Measurements from ENCODE around the gene ARFGAP1.

ARFGAP1 gene

DNA sequence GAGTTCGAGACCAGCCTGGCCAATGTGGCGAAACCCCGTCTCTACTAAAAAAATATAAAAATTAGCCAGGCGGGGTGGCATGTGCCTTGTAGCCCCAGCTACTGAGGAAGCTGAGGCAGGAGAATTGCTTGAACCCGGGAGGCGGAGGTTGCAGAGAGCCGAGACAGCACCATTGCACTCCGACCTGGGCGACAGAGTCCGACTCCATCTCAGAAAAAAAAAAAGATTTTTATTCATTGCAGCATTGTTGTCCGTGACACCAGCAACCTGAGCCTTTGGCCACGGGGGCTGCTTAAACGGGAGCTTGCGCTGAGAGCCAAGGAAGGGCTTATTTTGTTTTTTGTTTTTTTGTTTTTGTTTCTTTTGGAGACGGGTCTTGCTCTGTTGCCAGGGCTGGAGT, 7.3 kb downstream of the ARFGAP1 start:
- no peak for DNase-seq (ENCODE audit: low spot score)

DNA sequence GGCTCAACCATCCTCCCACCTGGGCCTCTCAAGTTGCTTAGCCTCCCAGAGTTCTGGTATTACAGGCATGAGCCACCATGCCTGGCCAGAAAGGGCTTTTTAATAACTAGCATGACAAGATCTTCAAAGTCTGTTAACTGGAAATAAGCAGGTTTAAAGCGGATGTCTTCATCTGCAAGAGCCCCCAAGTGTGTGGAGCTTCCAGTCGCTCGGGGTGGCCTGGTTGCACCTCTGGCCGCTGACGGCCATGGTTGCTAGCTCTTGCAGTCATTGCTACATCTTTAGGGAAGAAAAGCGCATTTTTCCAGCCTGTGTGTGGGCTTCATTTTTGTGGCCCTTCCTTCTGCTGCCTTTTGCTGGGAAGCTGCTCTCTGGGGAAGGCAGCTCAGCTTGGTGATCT, 7.8 kb downstream of the ARFGAP1 start:
- DNase-seq (ENCODE audit: low spot score): no peak

GRCh38 chr20:63280929-63281545, 8.4 kb downstream of the ARFGAP1 start:
- DNase-seq (ENCODE audit: low spot score): no peak

DNA sequence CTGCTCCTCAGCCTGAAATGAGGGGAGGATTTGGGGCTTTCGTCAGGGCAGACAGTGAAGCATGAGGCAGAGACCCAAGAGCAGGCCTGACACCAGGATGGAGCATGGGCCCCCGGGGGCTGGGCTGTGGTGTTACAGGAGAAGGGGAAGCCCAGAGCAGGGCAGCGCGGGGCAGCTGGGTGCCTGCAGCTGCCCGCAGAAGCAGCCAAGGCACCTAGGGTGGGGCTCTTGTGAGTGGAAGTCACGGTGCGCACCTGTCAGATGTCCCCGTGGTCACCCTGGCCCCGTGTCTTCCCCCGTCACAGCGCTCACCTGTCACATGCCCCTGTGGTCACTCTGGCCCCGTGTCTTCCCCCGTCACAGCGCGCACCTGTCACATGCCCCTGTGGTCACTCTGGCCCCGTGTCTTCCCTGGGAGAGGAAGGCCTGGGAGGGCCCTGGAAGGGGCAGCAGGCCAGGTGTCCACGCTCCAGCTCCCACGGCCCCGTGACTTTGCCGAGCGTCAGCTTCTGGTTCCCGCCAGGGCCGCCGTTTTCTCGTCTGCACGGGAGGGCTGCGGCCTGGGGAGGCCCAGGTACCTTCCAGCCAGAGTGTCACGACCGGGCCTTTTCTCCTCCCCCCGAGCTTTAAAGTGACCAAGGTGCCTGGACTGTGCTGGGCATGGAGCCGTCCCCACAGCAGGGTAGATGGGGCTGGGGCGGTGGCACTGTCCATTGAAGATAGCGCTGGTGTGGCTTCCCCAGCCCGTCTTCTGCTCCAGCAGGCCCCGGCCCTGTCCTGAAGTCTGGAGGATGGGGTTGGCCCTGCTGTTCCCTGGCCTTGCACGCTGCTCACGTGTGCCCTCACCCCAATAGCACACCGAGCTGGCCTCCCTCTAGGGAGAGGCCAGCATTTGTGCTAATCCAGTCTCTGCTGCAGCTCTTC, 9.4 kb downstream of the ARFGAP1 start:
- no peak for DNase-seq (ENCODE audit: low spot score)

GRCh38 chr20:63282946-63283345, 10.3 kb downstream of the ARFGAP1 start:
- DNase-seq (ENCODE audit: low spot score): no peak

DNA sequence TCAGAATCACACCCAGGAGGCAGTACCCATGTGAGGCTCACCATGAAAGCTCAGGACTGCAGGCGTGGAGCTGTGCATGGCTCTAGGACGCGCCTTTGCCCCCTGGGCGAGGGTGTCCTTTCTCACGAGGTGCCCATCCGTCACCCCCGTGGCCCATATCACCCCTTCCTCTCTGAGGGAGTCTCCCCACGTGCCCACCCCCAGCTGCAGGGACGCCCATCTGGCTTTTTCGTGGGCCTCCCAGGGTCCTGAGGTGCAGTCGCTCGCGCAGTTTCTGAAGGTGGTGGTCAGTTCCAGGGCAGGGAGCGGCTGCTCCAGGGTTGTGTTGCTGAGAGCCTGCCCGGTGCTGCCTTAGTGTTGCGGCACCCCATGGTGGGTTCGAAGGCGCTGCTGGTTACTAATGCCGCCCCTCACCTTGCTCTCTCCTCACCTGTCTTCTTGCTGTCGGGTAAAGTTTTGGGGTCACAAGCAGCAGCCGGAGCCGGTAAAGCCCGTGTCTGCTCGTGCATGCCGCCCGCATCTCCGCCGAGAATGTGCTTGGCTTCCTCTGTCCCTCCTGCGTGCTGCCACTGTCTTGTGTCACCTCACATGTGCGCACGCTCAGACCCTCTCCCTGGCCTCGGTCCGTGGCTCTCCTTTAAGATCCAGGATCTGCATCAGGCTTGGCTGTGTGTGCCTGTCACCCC, 10.9 kb downstream of the ARFGAP1 start:
- DNase-seq (ENCODE audit: low spot score): no peak

GRCh38 chr20:63284083-63284440, 11.4 kb downstream of the ARFGAP1 start:
- no peak for DNase-seq (ENCODE audit: low spot score)

DNA sequence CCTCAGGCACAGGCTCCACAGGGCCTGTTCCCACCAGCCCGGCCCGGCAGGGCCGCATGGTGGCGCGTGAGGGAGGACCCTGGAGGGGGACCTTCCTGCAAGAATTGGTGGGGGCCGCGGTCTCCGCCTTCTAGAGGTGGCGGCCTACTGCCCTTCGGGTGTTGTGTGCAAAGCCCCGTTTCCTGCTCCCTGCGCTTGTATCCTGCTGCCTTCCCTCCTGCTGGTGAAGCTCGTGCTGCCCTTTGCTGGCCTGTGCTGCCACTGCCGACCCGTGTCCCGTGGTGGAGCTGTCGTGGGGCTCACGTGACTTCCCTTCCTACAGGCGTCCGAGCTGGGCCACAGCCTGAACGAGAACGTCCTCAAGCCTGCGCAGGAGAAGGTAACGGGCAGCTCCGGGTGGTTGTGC, 11.9 kb downstream of the ARFGAP1 start:
- no peak for DNase-seq (ENCODE audit: low spot score)

DNA sequence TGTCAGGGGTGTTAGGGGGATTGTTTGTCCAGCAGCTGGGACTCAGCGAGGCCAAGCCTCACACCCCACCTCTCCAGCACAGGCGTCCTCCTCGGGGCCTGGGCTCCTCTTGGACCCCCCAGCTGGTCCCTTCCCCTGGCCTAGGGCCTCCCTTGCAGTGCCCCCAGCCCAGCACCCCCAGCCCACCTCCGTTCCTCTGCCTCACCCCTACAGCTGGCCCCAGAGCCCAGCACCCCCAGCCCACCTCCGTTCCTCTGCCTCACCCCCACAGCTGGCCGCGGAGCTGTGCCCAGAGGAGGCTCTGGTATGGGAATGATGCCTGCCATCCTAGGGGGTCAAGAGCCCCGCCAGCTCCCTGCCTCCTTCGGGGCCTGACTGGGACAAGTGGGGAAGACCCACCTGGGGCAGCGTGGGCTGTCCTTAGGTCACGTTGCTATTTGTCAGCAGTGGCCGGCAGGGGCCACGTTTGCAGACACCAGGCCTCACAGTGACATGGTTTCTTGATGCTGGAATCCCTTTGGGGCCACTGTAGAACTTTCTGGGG, 12.4 kb downstream of the ARFGAP1 start:
- no peak for DNase-seq (ENCODE audit: low spot score)

DNA sequence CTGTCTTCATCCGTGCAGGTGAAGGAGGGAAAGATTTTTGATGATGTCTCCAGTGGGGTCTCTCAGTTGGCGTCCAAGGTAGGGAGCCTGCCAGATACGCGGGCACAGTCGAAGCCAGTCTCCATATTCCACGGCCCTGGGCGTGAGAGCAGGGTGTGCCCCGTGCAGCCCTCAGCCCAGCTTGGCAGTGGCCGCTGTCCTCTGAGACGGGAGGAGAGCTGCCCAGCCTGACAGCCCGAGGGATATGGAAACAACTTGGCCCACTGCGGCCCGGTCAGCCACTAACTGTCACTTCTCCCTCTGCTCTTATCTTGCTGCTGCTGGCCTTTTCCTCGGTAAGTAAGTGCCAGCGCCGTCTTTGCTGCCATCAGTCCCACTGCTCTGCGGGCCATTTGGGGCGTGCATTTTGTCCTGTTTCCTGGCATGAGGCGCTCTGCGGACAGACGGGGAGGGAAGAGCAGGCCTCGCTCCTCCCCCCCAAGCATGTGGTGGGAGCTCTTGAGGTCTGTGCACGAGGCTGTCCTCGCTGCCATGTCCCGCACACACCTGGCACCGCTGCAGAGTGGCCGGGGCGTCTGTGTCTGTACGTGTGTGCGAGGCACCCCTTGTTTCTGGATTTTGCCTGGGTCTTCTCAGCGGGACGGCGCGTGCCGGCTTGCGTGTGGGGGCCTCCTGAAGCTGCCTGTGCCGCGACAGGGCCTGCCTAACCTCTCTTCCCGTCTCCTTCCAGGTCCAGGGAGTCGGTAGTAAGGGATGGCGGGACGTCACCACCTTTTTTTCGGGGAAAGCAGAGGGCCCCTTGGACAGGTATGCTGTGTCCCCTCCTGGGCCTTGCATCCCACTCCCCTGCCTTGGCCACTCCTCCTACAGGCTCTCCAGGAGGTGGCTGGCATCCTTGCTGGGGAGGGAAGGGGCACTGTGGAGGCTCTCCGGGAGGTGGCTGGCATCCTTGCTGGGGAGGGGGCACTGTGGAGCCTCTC, 13.3 kb downstream of the ARFGAP1 start:
- no peak for DNase-seq (ENCODE audit: low spot score)

DNA sequence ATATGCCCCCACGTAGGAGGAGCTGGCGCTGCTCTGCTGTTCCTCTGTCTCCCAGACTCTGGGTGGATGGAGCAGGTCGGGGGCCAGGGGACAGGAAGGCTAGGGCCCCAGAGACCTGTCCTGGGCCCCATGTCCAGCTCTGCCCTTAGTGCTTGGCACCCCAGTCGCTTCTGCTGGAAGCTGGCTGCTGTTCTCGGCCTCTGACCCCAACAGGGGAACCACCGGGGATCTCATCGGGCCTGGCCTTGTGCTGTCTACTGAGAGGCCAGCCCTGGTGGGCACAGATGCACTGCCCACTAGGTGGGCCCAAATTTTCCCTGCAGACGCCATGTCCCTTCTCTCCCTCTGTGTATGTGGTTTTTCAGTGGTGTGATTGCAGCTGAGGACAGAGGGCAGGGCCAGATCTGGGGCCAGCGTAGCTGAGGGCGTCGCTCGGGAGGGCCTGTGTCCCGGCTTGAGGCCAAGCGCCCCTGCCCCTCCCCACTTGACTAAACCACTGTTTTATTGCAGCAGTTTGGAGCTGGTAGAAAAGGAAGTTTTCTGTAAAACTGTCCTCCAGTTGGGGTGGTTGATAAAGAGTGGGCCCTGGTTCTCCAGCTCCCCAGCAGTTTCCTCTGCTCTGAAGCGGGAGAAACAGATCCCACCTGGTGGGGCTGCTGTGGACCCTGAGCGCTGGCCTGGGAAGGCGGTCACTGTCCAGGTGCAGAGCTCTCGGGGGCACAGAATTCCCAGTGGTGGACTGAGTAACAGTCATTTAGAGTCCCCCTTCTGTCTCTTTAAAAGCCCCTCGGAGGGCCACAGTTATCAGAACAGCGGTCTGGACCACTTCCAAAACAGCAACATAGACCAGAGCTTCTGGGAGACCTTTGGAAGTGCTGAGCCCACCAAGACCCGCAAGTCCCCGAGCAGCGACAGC, 14.4 kb downstream of the ARFGAP1 start:
- no peak for DNase-seq (ENCODE audit: low spot score)

- DNase-seq (ENCODE audit: low spot score): no peak
These were observed 15.3 kb downstream of the ARFGAP1 start for GRCh38 chr20:63287697-63288580.

DNA sequence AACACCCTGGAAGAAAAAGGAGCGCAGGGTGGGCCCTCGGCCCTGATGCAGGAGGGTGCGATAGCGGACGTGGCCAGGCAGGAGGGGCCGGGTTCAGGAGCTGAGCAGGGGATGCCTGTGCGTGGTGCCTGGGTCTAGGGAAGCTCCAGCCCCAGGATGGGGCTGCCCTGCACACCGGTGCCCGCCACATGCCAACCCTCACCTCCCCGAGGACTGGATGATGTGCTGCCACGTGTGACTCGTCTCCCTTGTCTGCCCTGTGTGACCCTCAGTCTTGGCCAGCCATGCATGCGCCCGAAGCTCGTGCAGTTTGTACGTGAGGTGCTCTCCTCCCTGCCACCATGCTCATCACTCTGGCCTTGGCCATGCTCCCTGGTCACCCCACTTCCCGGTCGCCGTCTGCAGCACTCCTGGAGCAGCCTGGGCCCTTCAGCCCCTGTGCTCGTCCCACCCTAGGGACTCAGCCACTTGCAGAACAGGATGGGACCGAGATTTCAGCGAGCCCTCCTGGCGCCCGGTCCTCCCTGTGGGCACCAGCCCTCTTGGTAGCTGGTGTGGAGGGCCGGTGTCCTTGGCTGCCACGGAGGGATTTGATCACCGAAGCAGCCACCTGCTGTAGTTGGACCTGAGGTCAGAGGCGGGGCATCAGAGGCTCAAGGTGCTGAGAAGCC, 16.1 kb downstream of the ARFGAP1 start:
- DNase-seq (ENCODE audit: low spot score): no peak

GRCh38 chr20:63289311-63290135, 16.9 kb downstream of the ARFGAP1 start:
- DNase-seq (ENCODE audit: low spot score): no peak

DNA sequence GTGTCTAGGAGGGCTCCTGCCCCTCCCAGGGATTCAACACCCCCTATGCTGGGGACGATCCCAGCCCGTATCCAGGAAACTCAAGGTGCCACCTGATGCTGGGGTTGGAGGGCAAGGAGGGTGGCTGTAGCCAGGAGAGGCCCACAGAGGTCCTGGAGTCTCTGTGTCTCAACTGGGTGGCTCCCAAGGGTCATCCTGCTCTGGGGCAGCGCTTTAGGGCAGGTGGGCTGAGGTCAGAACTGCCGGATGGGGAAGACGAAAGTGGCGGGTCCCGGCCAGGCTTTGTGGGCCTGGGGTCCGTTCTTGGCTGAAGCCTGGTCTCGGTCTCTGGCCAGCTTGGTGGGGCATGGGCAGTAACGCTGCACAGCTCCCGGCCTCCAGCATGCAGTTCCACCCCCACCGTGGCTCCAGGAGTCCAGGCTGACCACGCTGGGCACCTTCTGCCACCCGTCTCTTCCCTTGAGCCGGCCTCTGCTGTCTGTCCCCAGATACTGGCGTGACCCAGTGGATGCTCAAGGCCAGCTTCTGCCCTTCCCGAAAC, 17.6 kb downstream of the ARFGAP1 start:
- DNase-seq (ENCODE audit: low spot score): no peak

DNA sequence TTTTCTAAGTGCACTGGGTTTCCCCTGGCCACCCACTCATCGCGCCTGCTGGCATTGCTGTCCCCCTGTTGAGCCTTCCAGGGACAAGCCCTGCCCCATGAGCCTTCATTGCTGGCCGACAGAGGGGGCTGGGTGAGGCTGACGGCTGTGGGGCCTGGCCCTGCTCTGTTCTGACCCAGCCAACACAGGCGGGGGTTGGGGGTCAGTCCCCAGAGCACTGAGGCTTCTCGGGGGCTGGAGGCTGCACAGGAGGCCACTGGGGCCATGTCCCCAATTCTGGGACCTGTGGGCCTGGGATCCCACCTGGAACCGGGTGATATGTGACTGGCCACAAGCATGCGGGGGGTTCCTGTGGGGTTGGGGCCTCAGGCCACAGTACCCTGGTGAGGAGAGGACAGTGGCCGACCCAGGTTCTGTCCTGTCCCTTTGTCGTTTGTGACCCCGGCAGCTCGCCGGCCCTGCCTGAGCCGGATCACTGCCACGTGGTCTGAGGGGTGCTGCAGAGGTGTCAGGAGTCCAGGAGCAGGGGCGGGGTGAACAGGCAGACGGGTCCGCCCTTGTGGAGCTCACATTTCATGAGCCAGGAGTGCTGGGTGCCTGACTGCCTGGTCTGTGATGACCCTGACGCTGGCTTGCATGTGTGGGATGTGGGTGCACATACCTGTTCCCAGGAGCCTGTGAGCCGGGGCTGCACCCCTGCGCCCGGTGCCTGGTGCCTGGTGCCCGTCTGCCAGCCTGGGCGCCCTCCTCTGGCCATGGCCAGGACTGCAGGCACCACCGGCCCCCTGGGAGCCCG, 18.3 kb downstream of the ARFGAP1 start:
- peak; percentile 83 for DNase-seq (ENCODE audit: low spot score)

- no peak for DNase-seq (ENCODE audit: low spot score)
These were observed 19.2 kb downstream of the ARFGAP1 start for GRCh38 chr20:63291811-63292210.

Measured in hepatic stellate cell (primary cell).